Gastroesophageal sphincter (tissue), 4 donors: ENCODE results near the gene FLNC. TPM values are rescaled to one million over a fixed set of nuclear protein-coding genes. Genes with fewer than 3 reads are reported as not detected.

Source experiments
- ATAC-seq: fragments of 150-250 bp; one replicate; pipeline ENCODE4 v1.9.1; 2016; ENCODE audit warnings: mild to moderate bottlenecking, moderate library complexity
- H3K27ac ChIP-seq, 4 donors: fragments of 200-600 bp; sonication (generic) in 3 of 4; 1 replicate in 3 of 4; 2 replicates in 1 of 4; pipeline ENCODE4 v1.5.1; 2016 to 2019
- H3K27me3 ChIP-seq: fragments of 200-600 bp; sonication (generic); one replicate; pipeline ENCODE4 v1.5.1; 2019
- H3K36me3 ChIP-seq, 2 donors: fragments of 200-600 bp; sonication (generic); one replicate each; pipeline ENCODE4 v1.5.1; 2019; ENCODE audit warnings: control low read depth in 1 of 2
- H3K4me1 ChIP-seq, 3 donors: fragments of 200-600 bp; sonication (generic); 1 replicate in 2 of 3; 2 replicates in 1 of 3; pipeline ENCODE4 v1.5.1; 2016 to 2019; ENCODE audit warnings: control low read depth in 2 of 3
- H3K4me3 ChIP-seq, 2 donors: fragments of 200-600 bp; sonication (generic); one replicate each; pipeline ENCODE4 v1.5.1; 2019; ENCODE audit warnings: mild to moderate bottlenecking in 1 of 2, moderate library complexity in 1 of 2
- H3K9me3 ChIP-seq, 3 donors: fragments of 200-600 bp; sonication (generic); one replicate each; pipeline ENCODE4 v1.5.1; 2017 to 2019; ENCODE audit warnings: control low read depth in 2 of 3
- CTCF ChIP-seq, 4 experiments: fragments of 200-600 bp in 2 of 4; fragments of 450-650 bp in 2 of 4; sonication (generic) in 1 of 4; IDR thresholded peaks; one replicate each; pipeline ENCODE4 v1.5.1; 2017 to 2019; ENCODE audit warnings: antibody characterized with exemption in 4 of 4, mild to moderate bottlenecking in 2 of 4, moderate library complexity in 2 of 4
- EP300 ChIP-seq: sonication (generic); formaldehyde crosslinking; IDR thresholded peaks from one replicate; pipeline ENCODE4 v1.6.1; 2017; ENCODE audit warnings: antibody characterized with exemption, mild to moderate bottlenecking
- POLR2A ChIP-seq, 2 donors: fragments of 450-650 bp; IDR thresholded peaks; one replicate each; pipeline ENCODE4 v1.6.1; 2017; ENCODE audit warnings: antibody characterized with exemption in 2 of 2, mild to moderate bottlenecking in 2 of 2, moderate library complexity in 1 of 2
- POLR2AphosphoS5 ChIP-seq: sonication (generic); formaldehyde crosslinking; IDR thresholded peaks from one replicate; pipeline ENCODE4 v1.6.1; 2017; ENCODE audit warnings: antibody characterized with exemption
- WGBS, 2 donors: methylation state at CpG; one replicate each; pipeline ENCODE4 v1.1.5; 2018; ENCODE audit warnings: low coverage in 1 of 2; 5-methylcytosine and 5-hydroxymethylcytosine counted together
- total RNA-seq, 4 donors: library from RNA; depleted of rRNA; stranded (reverse); fragments of >200 nt; gene quantifications; one replicate each; pipeline ENCODE4 v1.1.0, GENCODE V29; 2016

FLNC gene
- total RNA-seq, 4 donors from 2014 or later: 308 to 1,162 (median 401) TPM

- Histone ChIP-seq H3K4me3 (no peak overlapping the region), H3K27ac (no peak overlapping the region), H3K9me3 (no peaks in the 10 kb centered on the region), H3K4me1 (peaks cover 0 to 10% (median 0%) of the 10 kb centered on the region in 3 donors), H3K27me3 (peaks cover 29% of the 10 kb centered on the region), H3K36me3 (no peaks in the 10 kb centered on the region)
- 100% methylated on average over 1 of the region's 13 CpGs; no CpG with 5 or more reads in 1 of the 2 donors for WGBS, 2 donors
- no peak for ATAC-seq
- TF ChIP-seq POLR2A (IDR thresholded peaks at IDR 0.05) (no peak), CTCF (IDR thresholded peaks at IDR 0.05) (no peak), POLR2AphosphoS5 (no peak), EP300 (no peak)
Measured at GRCh38 chr7:128892521-128893250, 62.5 kb downstream of the FLNC start.

- Histone ChIP-seq H3K4me1 (peaks cover 0 to 10% (median 0%) of the 10 kb centered on the region in 3 donors), H3K9me3 (no peaks in the 10 kb centered on the region), H3K27ac (no peak overlapping the region), H3K27me3 (peaks cover 29% of the 10 kb centered on the region), H3K4me3 (no peak overlapping the region), H3K36me3 (no peaks in the 10 kb centered on the region)
- no peak for ATAC-seq
- TF ChIP-seq EP300: no peak
- no peak for TF ChIP-seq CTCF (IDR thresholded peaks at IDR 0.05)
- no peak for TF ChIP-seq POLR2A (IDR thresholded peaks at IDR 0.05)
- no peak for TF ChIP-seq POLR2AphosphoS5
- 67 to 80% methylated on average over 1 of the region's 23 CpGs for WGBS, 2 donors
Measured at GRCh38 chr7:128893251-128894100, 63.3 kb downstream of the FLNC start.

GRCh38 chr7:128894101-128894440 is 63.9 kb downstream of the FLNC start:
- Histone ChIP-seq H3K27me3 (peaks cover 29% of the 10 kb centered on the region), H3K27ac (no peak overlapping the region), H3K4me3 (no peak overlapping the region), H3K36me3 (no peaks in the 10 kb centered on the region), H3K4me1 (peaks cover 0 to 10% (median 0%) of the 10 kb centered on the region in 3 donors), H3K9me3 (no peaks in the 10 kb centered on the region)
- TF ChIP-seq EP300: no peak
- no peak for TF ChIP-seq CTCF (IDR thresholded peaks at IDR 0.05)
- no peak for TF ChIP-seq POLR2A (IDR thresholded peaks at IDR 0.05)
- no peak for TF ChIP-seq POLR2AphosphoS5
- WGBS, 2 donors: 80 to 91% methylated on average over 1 to 4 of the region's 6 CpGs
- ATAC-seq: no peak

GRCh38 chr7:128895320-128895719 is 65.1 kb downstream of the FLNC start:
- Histone ChIP-seq H3K27ac (no peak overlapping the region), H3K36me3 (no peaks in the 10 kb centered on the region), H3K27me3 (peaks cover 24% of the 10 kb centered on the region), H3K4me3 (no peak overlapping the region), H3K4me1 (peaks cover 0 to 10% (median 0%) of the 10 kb centered on the region in 3 donors), H3K9me3 (no peaks in the 10 kb centered on the region)
- WGBS, 2 donors: 72% methylated on average over 2 of the region's 3 CpGs; no CpG with 5 or more reads in 1 of the 2 donors
- TF ChIP-seq CTCF (IDR thresholded peaks at IDR 0.05) (no peak), EP300 (no peak), POLR2A (IDR thresholded peaks at IDR 0.05) (no peak), POLR2AphosphoS5 (no peak)
- ATAC-seq: no peak
